ENCODE results near the gene RASSF3. TPM values are rescaled to one million over a fixed set of nuclear protein-coding genes. Genes with fewer than 3 reads are reported as not detected.
"Not testable (repeated sequence)": the region's sequence is repeated elsewhere in the genome, so short reads cannot be mapped to it uniquely, and the experiment has no call there.

The RASSF3 gene
- total RNA-seq, 1 donor from 2014 or later: 5.7 TPM

DNA sequence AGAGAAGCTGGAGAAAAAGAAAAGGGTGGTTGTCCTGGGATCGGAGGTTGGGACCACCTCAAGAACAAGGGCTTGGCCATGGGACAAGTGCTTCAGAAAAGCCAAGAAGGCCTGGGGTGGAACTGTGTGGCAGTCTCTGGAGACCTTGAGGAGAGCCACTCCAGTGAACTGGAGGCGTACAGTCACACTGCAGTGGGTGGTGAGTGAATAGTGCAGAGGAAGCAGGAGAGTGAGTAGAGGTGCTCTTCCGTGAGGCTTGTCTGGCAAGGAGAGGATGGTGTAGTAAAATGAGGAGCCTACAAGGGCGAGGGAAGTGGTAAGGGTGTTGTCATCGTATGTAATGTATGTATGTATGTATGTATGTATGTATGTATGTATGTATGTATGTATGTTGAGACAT, 20.9 kb downstream of the RASSF3 start:
- no peak for FAIRE-seq
- DNase-seq (ENCODE audit: low spot score in 2 of 2): no peak

DNA sequence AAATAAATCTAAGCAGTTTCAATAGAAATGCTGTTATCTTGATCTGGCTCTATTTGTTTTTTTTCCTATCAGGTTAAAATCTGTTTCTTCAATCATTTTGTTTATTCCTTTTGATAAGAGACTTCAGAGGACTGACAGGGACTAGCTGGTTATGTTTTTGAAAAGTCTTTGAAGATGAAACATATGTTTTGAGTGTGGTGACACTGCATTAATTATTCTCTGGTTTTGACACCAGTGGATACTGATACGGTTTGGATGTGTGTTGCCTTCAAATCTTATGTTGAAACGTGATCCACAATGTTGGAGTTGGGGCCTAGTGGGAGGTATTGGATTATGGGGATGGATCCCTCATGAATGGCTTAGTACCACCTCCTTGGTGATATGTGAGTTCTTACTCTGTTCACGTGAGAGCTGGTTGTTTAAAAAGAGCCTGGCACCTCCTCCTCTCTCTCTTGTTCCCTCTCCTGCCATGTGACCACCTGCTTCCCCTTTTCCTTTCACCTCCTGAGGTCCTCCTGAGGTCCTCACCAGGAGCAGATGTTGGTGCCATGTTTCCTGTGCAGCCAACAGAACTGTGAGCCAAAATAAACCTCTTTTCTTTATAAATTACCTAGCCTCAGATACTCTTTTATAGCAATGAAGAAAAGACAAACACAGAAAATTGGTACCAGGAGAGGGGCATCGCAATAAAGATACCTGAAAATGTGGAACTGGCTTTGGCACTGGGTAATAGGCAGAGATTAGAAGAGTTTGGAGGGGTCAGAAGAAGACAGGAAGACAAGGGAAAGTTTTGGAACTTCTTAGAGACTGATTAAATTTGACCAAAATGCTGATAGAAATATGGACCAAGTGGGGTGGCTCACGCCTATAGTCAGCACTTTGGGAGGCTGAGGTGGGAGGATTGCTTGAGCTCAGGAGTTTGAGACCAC, 23.0 kb downstream of the RASSF3 start:
- DNase-seq (ENCODE audit: low spot score in 2 of 2): no peak
- FAIRE-seq: no peak

DNA sequence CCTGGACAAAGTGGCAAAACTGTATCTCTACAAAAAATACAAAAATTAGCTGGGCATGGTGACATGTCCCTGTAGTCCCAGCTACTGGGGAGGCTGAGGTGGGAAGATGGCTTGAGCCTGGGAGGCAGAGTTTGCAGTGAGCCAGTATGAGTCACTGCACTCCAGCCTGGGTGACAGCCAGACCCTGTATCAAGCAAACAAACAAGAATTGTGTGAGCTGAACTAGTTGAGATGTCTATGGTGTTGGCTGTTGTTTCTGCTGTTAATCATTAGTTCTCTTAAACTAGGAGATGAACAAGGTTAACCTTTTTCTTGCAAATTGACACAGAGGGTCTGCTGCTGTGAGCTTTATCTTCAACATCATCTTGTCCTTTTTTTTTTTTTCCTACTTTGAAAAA, 23.6 kb downstream of the RASSF3 start:
- no peak for DNase-seq (ENCODE audit: low spot score in 2 of 2)
- FAIRE-seq: no peak

DNA sequence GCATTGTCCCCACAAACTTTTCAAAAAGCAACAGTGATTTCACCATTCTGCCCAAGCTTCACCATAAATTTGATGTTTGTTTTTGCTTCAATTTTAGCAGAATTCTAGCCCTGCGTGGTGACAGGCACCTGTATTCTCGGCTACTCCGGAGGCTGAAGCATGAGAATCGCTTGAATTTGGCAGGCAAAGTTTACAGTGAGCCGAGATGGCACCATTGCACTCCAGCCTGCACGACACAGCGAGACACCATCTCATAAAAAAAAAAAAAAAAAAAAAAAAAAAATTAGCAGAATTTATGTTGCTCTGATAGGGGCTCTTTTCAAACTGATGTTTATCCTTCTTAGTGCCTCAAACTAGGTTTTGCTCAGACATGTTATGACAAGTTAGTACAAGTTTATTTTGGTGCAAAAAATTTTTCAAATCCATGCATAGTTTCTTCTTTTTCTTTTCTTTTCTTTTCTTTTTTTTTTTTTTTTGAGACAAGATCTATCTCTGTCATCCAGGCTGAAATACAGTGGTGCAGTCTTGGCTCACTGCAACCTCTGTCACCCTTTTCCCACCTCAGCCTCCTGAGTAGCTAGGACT, 24.3 kb downstream of the RASSF3 start:
- DNase-seq (ENCODE audit: low spot score in 2 of 2) (no peak), FAIRE-seq (no peak)

DNA sequence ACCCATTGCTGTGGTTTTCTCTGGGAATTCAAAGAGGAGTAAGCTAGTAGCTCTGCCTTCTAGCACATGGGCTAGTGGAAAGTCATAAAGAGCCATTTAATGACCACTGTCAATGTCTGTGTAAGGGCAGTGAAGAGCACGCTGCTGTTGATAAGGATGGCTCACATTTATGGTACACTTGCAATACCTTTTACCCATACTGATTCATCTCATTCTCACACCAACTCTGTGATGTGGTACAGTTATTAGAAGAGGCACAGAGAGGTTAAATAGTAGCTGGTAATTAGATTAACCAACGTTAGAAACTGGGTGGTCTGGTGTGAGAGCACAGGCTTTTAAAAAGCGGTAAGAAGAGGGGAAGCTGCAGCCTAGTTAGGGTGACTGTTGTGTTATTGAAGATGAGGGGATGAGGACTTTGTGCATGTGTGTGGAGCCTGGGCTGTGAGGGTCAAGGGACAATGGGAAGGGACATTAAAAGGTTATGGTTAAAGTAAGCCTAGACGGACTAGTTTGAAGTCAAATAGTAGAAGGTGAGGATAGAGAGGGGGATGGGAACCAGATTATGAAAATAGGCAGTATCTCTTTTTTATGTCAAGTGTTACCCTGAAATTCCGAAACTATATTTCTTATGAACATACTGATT, 25.2 kb downstream of the RASSF3 start:
- no peak for DNase-seq (ENCODE audit: low spot score in 2 of 2)
- no peak for FAIRE-seq

DNA sequence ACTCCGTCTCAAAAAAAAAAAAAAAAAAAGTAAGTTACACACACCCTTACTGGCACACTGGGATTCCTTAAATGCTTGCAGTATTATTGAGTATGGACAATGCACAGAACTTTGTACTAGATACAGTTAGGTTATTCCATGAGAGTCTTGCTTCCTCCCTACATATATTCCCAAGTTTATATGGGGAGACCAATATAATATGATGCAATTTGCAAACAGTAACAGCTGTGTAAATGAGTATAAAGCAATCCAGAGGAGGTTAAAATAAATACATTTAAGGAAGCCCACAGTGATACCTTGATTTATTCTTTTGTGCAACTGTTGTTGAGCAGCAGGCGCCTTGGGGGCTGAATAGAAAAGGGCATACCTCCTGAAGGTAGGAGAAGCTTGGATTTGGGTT, 26.6 kb downstream of the RASSF3 start:
- no peak for FAIRE-seq
- DNase-seq (ENCODE audit: low spot score in 2 of 2): no peak

DNA sequence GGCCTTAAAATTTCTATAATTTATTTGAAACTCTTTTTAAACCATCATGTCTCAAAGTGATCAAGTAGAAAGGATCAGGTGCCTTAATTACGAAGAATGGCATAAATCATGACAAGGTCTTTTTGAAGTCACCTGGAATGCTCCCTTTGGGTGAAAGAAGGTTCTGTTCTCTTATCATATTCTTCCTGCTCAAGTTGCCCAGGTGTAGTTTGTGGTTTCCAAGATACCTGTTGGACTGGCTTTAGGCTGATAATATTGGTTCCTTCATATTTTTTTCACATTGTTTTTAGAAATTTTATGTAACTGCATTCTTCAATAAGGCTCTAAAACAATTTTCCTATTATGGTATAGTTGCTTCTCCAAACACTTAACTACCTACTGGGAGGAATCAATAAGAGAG, 29.2 kb downstream of the RASSF3 start:
- FAIRE-seq (no peak), DNase-seq (ENCODE audit: low spot score in 2 of 2) (no peak)

DNA sequence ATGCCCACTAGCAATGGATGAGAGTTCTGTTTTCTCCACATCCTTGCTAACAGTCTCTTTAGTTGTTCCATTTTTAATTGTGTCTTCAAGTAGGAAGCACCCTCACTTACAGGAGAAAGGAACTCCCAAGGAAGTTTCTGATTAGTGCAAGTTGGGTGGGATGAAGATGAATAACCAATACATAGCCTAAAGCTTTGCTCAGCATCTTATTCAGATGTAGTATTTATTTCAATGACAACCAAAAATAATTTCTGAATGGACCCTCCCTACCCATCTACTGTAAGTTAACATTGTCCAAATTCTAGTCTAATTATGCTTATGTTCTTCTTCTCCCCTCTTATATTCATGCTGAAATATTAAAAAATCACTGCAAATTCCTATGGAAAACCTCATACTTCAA, 36.0 kb downstream of the RASSF3 start:
- DNase-seq (ENCODE audit: low spot score in 2 of 2) (no peak), FAIRE-seq (no peak)

DNA sequence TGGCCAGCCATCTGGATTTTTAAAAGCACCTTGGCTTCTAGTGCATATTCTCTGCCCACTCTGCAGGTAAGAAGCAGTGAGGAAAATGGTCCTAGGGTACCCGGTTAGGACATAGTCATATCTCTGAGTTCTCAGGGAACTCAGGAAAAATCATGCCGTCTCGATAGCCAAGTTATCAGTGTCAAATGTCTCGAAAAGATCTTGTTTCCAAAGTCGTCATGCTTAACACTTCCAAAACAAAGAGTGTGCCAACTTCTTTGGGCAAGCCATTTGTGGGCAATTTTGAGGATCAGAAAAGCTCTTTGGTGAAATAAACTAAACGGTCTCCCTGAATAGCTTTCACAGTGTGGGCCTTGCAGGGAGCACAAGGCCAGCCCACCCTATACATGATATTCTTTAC, 39.2 kb downstream of the RASSF3 start:
- DNase-seq (ENCODE audit: low spot score in 2 of 2) (no peak), FAIRE-seq (no peak)

DNA sequence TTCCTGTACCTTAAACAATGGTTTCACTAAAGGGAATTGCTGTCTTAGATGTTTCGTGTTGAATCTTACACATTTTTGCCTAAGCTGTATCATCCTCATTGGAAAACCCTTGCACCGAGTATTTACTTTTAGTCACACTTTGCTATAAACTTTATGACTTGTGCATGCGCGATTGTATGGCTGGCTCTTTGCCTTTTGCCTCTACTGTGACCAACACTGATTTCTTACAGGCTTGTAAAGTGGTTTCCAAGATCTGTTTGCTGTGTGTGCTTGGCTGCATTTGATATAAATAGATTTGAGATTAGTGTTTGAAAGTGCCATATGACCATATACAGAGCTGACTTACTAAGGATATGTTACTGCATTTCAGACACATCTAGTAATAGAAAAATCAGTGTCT, 40.5 kb downstream of the RASSF3 start:
- FAIRE-seq (no peak), DNase-seq (ENCODE audit: low spot score in 2 of 2) (no peak)

DNA sequence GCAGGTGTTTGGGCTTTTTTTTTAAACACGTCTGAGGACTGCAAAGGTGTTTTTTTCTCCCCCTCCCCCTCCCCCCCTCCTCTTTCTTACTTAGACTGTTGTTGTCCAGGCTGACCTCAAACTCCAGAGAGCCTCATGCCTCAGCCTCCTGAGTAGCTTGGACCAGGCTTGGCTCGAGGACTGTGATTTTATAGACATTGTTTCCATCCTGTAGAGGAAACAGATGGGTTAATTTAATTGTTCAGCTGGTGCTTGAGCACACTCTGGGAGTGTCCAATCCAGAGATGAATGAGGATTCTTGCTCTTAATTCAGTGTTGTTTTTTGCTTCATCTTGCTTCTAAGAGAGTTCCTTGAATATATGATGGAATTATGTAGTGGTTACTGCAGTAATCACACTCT, 42.1 kb downstream of the RASSF3 start:
- FAIRE-seq (no peak), DNase-seq (ENCODE audit: low spot score in 2 of 2) (no peak)

DNA sequence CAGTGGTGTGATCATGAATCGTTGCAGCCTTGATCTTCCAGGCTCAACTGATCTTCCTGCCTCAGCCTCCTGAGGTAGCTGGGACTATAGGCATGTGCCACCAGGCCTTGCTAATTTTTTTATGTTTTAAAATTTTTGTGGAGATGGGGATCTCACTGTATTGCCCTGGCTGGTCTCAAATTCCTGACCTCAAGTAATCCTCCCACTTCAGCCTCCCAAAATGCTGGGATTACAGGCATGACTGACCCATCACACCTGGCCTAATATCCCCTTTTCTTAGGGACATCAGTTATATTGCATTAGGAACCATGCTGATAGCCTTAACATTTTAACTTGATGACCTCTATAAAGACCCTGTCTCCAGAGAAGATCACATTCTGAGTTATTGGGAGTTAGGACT, 42.8 kb downstream of the RASSF3 start:
- no peak for DNase-seq (ENCODE audit: low spot score in 2 of 2)

DNA sequence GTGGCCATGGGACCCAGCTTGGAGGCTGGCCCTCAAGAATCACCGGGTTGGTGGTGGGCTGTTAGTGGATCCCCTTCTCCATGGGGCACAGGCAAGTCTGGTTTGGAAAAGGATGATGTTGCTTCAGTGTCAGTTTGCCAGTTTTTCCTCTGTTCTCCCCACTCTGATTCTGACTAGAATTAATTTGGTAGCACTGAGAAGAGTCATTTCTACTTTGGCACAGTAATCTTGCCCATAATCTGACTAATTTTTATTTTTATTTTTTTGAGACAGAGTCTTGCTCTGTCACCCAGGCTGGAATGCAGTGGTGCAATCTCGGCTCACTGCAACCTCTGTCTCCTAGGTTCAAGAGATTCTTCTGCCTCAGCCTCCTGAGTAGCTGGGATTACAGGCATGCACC, 43.6 kb downstream of the RASSF3 start:
- DNase-seq (ENCODE audit: low spot score in 2 of 2); FAIRE-seq: not testable (repeated sequence)

More for the DNA sequence above, 42.8 kb downstream of the RASSF3 start:
- FAIRE-seq: no peak

DNA sequence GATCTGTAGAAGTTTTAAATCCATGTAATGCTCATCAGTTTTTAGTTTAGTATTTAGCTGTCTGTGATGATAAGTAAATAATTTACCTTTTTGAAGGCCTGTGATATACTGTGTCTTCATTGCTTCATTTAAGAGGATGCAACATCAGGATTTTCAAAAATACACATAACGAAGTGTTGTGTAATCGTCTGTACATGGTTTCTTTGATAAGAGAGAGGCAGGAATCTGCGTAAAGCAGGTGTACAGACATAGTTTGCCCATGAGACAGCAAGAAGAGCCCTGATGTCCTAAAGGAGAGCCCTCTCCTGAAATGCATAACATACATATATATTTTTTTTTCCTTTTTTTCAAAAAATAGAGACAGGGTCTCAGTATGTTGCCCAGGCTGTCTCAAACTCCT, 44.8 kb downstream of the RASSF3 start:
- FAIRE-seq (no peak), DNase-seq (ENCODE audit: low spot score in 2 of 2) (no peak)

DNA sequence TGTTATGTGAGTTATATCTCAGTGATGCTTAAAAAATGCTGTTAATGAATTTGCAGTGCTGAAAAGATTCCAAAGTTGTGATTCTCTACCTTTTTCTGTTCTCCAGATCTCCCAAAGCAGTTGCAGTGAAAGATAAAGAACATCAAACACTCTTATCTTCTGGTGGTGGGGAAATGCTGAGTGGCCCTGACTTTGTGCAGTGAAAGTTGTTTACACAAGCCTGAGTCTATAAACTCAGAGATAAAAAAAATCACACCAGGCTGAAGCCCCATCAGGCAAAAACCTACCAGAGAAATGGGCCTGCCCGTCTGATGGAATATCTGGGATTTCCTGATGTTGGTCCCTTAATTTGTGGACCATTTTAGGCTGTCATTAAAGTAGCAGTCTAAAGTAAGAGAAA, 46.1 kb downstream of the RASSF3 start:
- DNase-seq (ENCODE audit: low spot score in 2 of 2) (no peak), FAIRE-seq (no peak)

DNA sequence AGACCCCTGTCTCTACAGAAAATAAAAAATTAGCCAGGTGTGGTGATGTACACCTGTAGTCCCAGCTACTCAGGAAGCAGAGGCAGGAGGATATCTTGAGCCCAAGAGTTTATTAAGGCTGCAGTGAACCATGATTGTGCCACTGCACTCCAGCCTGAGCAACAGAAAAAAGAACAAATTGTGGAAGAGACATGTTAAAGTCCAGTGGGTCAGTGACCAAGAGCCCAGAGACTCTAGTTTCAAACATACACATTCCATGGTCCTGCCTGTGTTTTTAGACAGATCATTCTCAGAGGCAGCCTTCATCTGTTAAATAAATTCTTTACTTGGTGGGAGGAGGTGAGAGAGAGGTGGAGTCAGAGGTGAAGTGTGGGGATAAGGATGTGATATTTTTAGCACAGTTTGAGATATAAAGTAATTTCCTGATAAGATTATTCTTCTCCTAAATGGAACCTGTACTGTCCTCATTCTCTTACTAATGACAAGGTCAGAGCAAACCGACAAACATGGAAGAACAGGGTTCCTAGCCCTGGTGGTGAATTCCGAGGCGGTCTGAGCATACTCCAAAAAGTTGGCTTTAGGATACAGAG, 48.7 kb downstream of the RASSF3 start:
- FAIRE-seq (no peak), DNase-seq (ENCODE audit: low spot score in 2 of 2) (no peak)

DNA sequence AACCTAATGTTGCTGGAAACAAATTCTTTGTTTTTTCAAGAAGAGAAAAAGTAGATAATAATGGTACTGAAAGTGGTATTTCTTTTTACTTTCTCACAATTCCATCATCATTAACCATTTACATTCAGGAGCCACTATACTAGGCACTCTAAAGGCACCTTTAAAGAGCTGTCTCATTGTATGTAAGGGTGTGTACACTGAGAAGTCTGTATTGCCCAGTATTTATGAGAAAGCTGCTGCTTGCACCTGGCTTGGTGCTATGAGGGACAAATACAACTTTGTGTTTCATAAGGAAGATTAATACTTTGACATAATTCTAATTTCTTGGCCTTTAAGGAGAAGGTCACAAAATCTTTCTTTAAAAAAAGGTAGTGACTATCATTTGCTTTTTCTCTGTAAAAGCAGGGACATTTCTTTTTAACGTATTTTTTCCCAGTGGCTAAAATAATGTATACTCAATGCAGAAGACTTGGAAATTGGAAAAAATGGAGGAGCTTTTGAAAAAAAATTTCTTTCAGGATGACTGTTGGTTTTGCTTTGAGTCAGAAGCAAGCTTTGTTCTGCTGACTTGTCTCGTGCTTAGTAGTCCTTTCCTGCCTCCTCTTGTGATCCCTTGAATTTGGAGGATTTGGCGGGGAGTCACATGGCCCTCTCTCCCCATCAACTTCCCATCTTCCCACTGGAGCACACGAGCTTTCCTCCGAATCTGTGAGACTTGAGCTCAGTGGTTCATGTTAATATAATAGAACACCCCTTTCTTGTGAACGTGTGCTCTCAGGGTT, 50.1 kb downstream of the RASSF3 start:
- DNase-seq (ENCODE audit: low spot score in 2 of 2): no peak
- no peak for FAIRE-seq

DNA sequence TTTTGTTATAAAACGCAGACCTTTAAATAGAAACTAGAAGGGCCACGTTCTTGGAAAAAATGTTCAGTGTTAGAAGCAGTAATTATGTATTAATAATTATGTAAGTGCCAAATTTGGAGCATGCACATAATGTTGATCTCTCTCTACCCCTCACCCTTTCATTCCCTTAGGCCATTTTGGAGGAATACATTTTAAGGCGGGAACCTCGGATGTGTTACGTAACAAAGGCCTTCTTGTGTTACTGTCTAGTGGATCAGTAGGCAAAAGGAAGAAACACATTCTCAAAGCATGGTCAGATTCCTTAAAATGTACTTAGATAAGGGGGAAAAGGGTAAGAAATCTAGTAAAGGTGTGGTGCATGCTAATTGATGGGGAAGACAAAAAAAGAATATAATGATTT, 52.7 kb downstream of the RASSF3 start:
- FAIRE-seq (no peak), DNase-seq (ENCODE audit: low spot score in 2 of 2) (no peak)

DNA sequence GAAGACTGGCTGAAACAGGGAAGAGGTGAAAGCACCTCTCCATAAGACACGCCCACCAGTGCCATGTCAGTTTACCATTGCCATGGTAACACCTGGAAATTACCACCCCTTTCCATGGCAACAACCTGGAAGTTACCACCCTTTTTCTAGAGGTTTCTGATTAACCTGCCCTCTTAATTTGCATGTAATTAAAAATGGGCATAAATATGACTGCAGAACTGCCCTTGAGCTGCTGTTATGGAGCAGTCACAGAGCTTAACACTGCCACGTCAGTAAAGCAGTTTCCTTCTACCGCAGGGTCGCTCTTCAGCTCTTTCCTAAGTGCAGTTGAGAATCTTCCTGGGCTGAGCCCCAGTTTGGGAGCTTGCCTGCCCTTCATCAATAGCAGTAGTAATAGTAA, 55.2 kb downstream of the RASSF3 start:
- DNase-seq (ENCODE audit: low spot score in 2 of 2) (no peak), FAIRE-seq (no peak)

Measured in frontal cortex (tissue), 4 donors.